Mammary epithelial cell (primary cell): ENCODE results near the gene CEP41.

ENCODE experiments used
- CTCF ChIP-seq, 2 donors: IDR thresholded peaks in 1 of 2; conservative IDR thresholded peaks in 1 of 2; 2 replicates each; pipeline ENCODE4 v1.5.1; 2011 to 2012; ENCODE audit warnings: inconsistent platforms in 2 of 2, low read length in 2 of 2, mild to moderate bottlenecking in 2 of 2, control low read depth in 1 of 2, low read depth in 1 of 2; ENCODE audit not compliant: insufficient read depth in 1 of 2; ENCODE audit errors: extremely low read depth in 1 of 2
- EZH2 ChIP-seq: IDR thresholded peaks from 2 replicates; pipeline ENCODE4 v1.6.1; 2012; ENCODE audit warnings: low read length, inconsistent platforms, borderline replicate concordance

GRCh38 chr7:130344271-130344866 lies 96.4 kb downstream of the CEP41 start, which contains the start of gene CPA5:
- TF ChIP-seq CTCF (conservative IDR thresholded peaks at IDR 0.05 in 1 of 2, IDR thresholded peaks at IDR 0.05 in 1 of 2; ENCODE audit: extremely low read depth in 1 of 2, insufficient read depth in 1 of 2, low read depth in 1 of 2, low read length in 2 of 2) (no peak), EZH2 (no peak)
